IgD-negative memory B cell (primary cell): ENCODE results near the gene FAM118A. TPM values are rescaled to one million over a fixed set of nuclear protein-coding genes. Genes with fewer than 3 reads are reported as not detected.
"Not testable (repeated sequence)": the region's sequence is repeated elsewhere in the genome, so short reads cannot be mapped to it uniquely, and the experiment has no call there.

Experiments
- H3K27ac Mint-ChIP-seq, 3 donors: one replicate each; pipeline ENCODE4 v1.8.0; 2020 to 2022; ENCODE audit warnings: mild to moderate bottlenecking in 3 of 3, mixed read lengths in 3 of 3, moderate library complexity in 1 of 3
- H3K27me3 Mint-ChIP-seq: one replicate; pipeline ENCODE4 v1.8.0; 2021; ENCODE audit warnings: mixed read lengths
- H3K36me3 Mint-ChIP-seq: one replicate; pipeline ENCODE4 v1.8.0; 2020; ENCODE audit warnings: mild to moderate bottlenecking, mixed read lengths
- H3K4me1 Mint-ChIP-seq, 3 donors: one replicate each; pipeline ENCODE4 v1.8.0; 2020 to 2022; ENCODE audit warnings: mixed read lengths in 3 of 3, mild to moderate bottlenecking in 1 of 3
- H3K4me3 Mint-ChIP-seq, 4 donors: one replicate each; pipeline ENCODE4 v1.8.0; 2020 to 2022; ENCODE audit warnings: mild to moderate bottlenecking in 4 of 4, mixed read lengths in 4 of 4, moderate library complexity in 3 of 4
- H3K9me3 Mint-ChIP-seq, 3 donors: one replicate each; pipeline ENCODE4 v1.8.0; 2020 to 2021; ENCODE audit warnings: mixed read lengths in 3 of 3, mild to moderate bottlenecking in 1 of 3
- polyA plus RNA-seq: library from polyadenylated mRNA; unstranded; fragments of 300-500 nt; fragmentation: Illumina TruSeq; gene quantifications from one replicate; pipeline ENCODE4 v1.2.3, GENCODE V29; 2021

The FAM118A gene
- polyA plus RNA-seq, 1 donor from 2014 or later = 24.0 TPM

DNA sequence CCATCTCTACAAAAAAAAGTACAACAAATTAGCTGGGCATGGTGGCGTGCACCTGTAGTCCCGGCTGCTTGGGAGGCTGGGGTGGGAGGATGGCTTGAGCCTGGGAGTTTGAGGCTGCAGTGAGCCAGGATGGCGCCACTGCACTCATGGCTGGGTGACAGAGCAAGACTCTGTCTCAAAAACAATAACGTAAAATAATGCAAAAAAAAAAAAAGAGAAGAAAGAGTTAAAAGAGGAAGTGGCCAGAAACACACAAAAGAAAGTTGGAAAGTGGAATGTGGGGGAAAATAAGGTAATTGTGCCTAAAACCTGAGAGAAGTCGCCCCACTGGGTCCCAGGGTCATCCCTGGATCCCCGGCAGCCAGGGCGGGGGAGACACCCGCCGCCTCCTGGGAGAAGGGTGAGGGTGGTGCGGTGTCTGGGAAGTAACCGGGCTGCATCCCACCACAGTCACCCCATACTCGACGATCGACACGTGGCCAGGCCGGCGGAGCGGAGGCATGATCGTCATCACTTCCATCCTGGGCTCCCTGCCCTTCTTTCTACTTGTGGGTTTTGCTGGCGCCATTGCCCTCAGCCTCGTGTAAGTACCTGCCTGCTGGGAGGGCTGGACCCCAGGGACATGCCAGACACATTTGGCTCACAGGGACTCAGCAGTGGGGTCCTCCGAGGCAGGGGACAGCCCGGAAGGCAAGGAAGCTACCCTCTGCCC lies 16.8 kb upstream of the FAM118A start:
- Mint-ChIP-seq H3K27me3 (no peaks in the 10 kb centered on the region), H3K4me3 (no peak overlapping the region), H3K36me3 (no peaks in the 10 kb centered on the region), H3K4me1 (peaks cover 13 to 24% (median 22%) of the 10 kb centered on the region in 3 donors), H3K9me3 (no peaks in the 10 kb centered on the region), H3K27ac (peak overlapping the region in 2 of 3 donors; percentile 35 to 85)

DNA sequence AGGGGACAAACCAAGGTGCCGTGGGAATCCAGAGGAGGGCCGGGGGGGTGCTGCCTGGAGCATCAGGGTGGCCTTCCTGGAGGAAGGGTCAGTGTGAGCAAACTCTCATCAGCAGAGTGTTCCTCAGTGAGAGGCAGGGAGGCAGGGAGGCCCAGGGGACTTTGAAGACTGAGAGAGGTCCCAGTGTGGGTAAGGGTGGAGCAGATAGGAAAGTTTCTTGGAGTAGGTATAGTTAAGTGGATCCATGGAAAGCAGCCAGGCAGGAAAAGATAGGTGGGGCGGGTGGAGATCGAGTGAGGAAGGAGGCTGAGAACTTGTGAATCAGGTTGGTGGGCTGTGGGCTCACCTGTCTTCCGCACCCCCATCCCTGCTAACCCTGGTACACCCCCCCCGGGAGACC lies 15.7 kb upstream of the FAM118A start:
- no peak overlapping the region for H3K27ac Mint-ChIP-seq
- no peaks in the 10 kb centered on the region for H3K9me3 Mint-ChIP-seq
- H3K27me3 Mint-ChIP-seq = no peaks in the 10 kb centered on the region
- no peaks in the 10 kb centered on the region for H3K36me3 Mint-ChIP-seq
- peaks cover 11 to 21% (median 18%) of the 10 kb centered on the region in 3 donors for H3K4me1 Mint-ChIP-seq
- no peak overlapping the region for H3K4me3 Mint-ChIP-seq

DNA sequence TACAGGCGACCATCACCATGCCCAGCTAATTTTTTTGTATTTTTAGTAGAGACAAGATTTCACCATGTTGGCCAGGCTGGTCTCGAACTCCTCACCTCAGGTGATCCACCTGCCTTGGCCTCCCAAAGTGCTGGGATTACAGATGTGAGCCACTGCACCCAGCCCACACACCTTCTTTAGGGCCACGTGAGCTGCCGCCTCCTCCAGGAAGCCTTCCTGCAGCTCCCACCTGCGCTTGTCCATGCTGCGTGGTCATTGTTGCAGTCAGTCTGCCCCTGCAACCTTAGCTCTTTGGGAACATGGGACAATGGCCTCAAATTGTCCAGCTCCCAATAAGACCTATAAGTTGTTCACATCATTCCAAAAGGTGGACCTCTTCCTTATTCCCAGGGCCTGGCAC lies 14.7 kb upstream of the FAM118A start:
- not testable (repeated sequence) for H3K27me3 Mint-ChIP-seq, H3K4me3 Mint-ChIP-seq, H3K36me3 Mint-ChIP-seq, H3K27ac Mint-ChIP-seq, H3K9me3 Mint-ChIP-seq
- H3K4me1 Mint-ChIP-seq = peaks cover 14 to 21% (median 18%) of the 10 kb centered on the region in 3 donors

DNA sequence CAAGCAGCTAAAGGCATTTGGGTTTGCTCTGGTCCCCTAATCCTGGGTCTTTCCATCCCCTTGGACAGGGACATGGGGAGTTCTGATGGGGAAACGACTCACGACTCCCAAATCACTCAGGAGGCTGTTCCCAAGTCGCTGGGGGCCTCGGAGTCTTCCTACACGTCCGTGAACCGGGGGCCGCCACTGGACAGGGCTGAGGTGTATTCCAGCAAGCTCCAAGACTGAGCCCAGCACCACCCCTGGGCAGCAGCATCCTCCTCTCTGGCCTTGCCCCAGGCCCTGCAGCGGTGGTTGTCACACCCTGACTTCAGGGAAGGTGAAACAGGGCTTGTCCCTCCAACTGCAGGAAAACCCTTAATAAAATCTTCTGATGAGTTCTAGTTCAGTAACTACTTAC lies 14.2 kb upstream of the FAM118A start:
- no peaks in the 10 kb centered on the region for H3K36me3 Mint-ChIP-seq
- peak overlapping the region in 1 of 4 donors; percentile 33 for H3K4me3 Mint-ChIP-seq
- H3K9me3 Mint-ChIP-seq = no peaks in the 10 kb centered on the region
- H3K27me3 Mint-ChIP-seq = no peaks in the 10 kb centered on the region
- H3K4me1 Mint-ChIP-seq = peaks cover 14 to 21% (median 18%) of the 10 kb centered on the region in 3 donors
- peak overlapping the region in 2 of 3 donors; percentile 43 to 75 for H3K27ac Mint-ChIP-seq

DNA sequence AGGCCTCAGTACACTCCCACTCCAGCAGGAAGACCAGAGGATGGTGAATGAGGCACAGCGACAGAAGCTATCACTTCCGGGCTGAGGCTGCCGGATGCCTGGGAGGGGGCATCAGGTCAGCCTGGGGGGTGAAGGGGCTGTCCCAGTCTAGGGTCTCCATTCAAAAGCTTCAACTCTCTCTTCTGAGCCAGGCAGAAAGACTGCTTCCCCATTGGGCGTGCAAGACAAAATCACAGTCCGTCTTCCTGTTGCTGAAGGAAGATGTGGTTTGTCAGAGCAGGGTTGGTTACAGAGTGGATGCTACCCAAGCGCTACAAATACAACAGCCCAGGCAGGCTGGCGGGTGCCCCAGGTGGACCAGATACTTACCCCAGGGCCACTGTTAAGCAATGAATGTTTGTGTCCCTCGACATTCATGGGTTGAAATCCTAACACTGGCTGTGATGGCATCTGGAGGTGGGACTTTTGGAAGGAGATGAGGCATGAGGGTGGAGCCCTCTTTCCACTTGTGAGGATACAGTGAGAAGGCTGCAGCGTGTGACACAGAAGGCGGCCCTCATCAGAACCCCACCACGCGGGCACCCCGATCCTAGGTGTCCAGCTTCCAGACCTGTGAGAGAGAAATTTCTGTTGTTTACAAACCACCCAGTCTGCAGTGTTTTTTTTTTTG lies 13.0 kb upstream of the FAM118A start:
- Mint-ChIP-seq H3K4me1 (peaks cover 14 to 21% (median 18%) of the 10 kb centered on the region in 3 donors), H3K36me3 (no peaks in the 10 kb centered on the region), H3K9me3 (no peaks in the 10 kb centered on the region), H3K27ac (peak overlapping the region in 2 of 3 donors; percentile 61 to 86), H3K27me3 (no peaks in the 10 kb centered on the region), H3K4me3 (peak overlapping the region in 3 of 4 donors; percentile 15 to 76 (median 64))

DNA sequence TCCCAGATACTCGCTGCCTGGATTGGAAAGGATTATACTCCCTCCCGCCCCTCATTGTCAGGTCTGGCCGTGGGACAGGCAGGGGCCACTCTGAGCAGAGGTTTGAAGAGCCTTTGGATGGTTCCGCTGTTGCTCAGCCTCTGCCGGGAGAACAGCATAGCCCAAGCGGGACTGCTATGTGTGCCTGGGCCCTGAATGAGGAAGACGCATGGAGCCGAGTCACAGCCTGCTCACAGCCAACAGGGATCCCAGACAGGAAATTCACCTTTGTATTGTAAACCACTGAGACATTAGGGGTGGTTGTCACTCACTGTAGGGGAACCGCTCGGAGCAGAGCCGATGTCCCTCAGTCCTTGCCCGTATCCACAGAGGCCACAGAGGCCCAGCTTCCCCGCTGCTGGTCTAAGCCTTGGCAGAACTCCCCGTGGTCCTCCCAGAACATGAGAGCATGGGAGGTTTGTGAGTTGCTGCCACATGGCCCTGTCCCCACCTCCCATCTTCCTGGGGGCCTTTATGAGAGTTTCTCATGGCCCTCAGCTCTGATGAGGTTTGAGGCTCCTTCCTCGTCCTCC lies 10.7 kb upstream of the FAM118A start:
- no peak overlapping the region for H3K27ac Mint-ChIP-seq
- H3K4me3 Mint-ChIP-seq = no peak overlapping the region
- no peaks in the 10 kb centered on the region for H3K9me3 Mint-ChIP-seq
- H3K27me3 Mint-ChIP-seq = no peaks in the 10 kb centered on the region
- H3K36me3 Mint-ChIP-seq = no peaks in the 10 kb centered on the region
- H3K4me1 Mint-ChIP-seq = peaks cover 14 to 17% (median 15%) of the 10 kb centered on the region in 3 donors

DNA sequence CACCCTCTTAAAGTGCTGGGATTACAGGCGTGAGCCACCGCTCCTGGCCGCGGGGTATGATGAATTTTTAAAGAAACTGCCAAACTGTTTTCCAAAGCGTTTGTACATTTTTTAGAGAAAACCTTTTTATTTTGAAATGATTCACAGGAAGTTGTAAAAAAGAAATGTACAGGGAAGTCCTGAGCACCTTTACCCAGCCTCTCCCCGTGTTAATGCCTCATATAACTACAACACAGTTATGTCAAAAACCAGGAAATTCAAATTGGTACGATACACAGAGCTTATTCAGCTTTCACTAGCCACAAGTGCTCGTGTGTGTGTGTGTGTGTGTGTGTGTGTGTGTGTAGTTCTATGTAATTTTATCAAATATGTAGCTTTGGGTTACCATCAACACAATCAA lies 7.0 kb upstream of the FAM118A start:
- H3K36me3 Mint-ChIP-seq = no peaks in the 10 kb centered on the region
- H3K4me1 Mint-ChIP-seq = peaks cover 0 to 3% (median 2%) of the 10 kb centered on the region in 3 donors
- no peaks in the 10 kb centered on the region for H3K27me3 Mint-ChIP-seq
- no peak overlapping the region for H3K4me3 Mint-ChIP-seq
- H3K9me3 Mint-ChIP-seq = no peaks in the 10 kb centered on the region
- H3K27ac Mint-ChIP-seq = no peak overlapping the region

DNA sequence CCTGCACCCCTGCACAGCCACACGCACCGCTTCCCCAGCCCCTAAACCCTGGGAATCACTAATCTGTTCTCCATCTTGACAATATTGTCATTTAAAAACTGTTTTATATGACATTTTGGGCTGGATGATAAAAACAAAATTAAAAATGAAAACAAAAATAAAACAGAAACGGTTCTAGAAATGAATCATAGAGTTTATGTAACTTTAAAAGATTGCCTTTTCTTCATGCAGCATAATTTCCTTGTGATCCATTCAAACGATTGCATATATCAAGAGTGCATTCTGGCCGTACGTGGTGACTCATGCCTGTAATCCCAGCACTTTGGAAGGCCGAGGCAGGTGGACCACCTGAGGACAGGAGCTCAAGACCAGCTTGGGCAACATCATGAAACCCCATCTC lies 6.6 kb upstream of the FAM118A start:
- no peak overlapping the region for H3K4me3 Mint-ChIP-seq
- no peaks in the 10 kb centered on the region for H3K27me3 Mint-ChIP-seq
- H3K27ac Mint-ChIP-seq = no peak overlapping the region
- no peaks in the 10 kb centered on the region for H3K36me3 Mint-ChIP-seq
- H3K4me1 Mint-ChIP-seq = peaks cover 0 to 3% (median 2%) of the 10 kb centered on the region in 3 donors
- no peaks in the 10 kb centered on the region for H3K9me3 Mint-ChIP-seq

DNA sequence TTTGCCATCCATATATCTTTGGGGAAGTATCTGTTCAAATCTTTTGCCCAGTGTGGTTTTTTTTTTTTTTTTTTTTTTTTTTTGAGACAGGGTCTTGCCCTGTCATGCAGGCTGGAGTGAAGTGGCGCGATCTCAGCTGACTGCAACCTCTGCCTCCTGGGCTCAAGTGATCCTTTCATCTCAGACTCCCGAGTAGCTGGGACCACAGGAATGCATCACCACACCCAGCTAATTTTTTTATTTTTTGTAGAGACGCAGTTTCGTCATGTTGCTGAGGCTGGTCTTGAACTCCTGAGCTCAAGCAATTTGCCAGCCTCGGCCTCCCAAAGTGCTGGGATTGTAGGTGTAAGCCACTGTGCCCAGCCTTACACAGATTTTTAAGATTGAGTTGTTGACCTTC lies 4.8 kb upstream of the FAM118A start:
- Mint-ChIP-seq H3K4me1 (peaks cover 6 to 11% (median 7%) of the 10 kb centered on the region in 3 donors), H3K4me3 (no peak overlapping the region), H3K36me3 (no peaks in the 10 kb centered on the region), H3K9me3 (no peaks in the 10 kb centered on the region), H3K27me3 (no peaks in the 10 kb centered on the region), H3K27ac (no peak overlapping the region)

DNA sequence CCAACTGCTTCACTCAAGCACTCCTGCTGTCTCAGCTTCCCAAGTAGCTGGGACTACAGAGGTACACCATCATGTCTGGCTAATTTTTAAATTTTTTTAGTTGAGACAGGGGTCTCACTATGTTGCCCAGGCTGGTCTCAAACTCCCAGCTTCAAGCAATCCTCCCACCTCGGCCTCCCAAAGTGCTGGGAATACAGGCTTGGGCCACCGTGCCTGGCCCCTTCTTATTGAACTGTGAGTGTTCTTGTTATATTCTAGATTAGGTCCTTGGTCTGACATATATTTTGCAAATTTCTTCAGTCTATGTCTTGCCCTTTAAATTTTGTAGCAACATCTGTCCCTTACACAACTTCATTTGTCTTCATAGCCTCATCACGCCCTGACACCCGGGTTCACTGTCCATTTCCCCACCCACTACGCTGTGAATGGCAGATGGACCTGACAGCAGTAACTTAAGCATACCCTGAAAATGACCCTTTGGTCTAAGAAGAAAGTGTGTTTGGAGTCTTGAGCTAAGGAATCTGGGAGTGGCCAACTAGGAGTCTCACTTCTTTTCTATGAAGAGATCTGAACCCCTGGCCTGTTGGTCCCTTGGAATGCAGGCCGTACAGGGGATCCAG lies 4.2 kb upstream of the FAM118A start:
- Mint-ChIP-seq H3K36me3 (no peaks in the 10 kb centered on the region), H3K27me3 (no peaks in the 10 kb centered on the region), H3K4me1 (peaks cover 7 to 13% (median 8%) of the 10 kb centered on the region in 3 donors), H3K4me3 (no peak overlapping the region), H3K27ac (no peak overlapping the region), H3K9me3 (no peaks in the 10 kb centered on the region)

DNA sequence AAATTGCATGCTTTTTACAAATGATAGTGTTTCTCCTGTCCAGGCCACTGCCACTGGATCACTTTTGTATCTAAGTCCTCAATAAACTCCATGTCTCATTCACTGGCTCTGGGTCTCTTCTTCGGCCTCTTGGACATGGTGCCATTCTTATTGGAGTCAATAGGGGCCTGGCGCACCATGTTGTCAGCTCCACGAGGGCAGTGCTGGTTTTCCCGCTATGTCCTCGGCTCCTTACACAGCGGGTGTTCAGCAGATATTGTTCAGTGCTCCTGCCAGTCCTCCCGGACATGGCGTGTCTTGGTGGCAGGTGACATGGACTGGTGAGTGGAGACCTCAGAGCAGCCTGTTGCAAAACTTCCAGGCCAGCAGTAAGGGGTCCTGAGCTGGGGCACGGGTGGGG lies 3.6 kb upstream of the FAM118A start:
- H3K36me3 Mint-ChIP-seq = no peaks in the 10 kb centered on the region
- peak overlapping the region in 1 of 4 donors; percentile 49 for H3K4me3 Mint-ChIP-seq
- no peaks in the 10 kb centered on the region for H3K27me3 Mint-ChIP-seq
- peaks cover 13 to 19% (median 14%) of the 10 kb centered on the region in 3 donors for H3K4me1 Mint-ChIP-seq
- H3K9me3 Mint-ChIP-seq = no peaks in the 10 kb centered on the region
- H3K27ac Mint-ChIP-seq = no peak overlapping the region

DNA sequence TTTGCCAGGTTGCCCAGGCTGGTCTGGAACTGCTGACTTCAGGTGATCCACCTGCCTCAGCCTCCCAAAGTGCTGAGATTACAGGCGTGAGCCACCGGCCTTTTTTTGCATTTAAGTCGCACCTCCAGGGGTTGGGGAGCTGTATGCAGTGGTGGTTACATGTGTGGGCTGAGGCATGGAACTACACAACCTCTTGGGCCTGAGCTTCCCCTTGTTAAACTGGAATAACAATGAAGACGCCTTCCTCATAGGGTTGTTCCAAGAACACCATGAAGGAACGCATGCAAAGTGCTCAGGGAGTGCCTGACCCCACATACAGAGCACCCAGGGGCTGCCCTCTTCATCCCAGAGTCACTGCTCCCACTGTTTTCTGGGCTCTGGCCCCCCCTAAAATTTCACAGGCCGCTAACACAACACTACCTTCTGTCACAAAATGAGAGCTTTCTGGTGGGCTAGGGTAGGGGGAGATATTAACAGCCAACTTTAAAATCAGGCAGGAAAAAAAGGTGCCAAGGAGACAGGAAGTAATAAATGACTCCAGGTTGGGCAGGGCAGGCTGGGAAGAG lies 1.3 kb upstream of the FAM118A start:
- H3K36me3 Mint-ChIP-seq = no peaks in the 10 kb centered on the region
- H3K9me3 Mint-ChIP-seq = no peaks in the 10 kb centered on the region
- no peaks in the 10 kb centered on the region for H3K27me3 Mint-ChIP-seq
- peaks cover 17 to 26% (median 21%) of the 10 kb centered on the region in 3 donors for H3K4me1 Mint-ChIP-seq
- peak overlapping the region; percentile 85 to 95 (median 90) for H3K4me3 Mint-ChIP-seq
- H3K27ac Mint-ChIP-seq = peak overlapping the region in 2 of 3 donors; percentile 93 to 94

DNA sequence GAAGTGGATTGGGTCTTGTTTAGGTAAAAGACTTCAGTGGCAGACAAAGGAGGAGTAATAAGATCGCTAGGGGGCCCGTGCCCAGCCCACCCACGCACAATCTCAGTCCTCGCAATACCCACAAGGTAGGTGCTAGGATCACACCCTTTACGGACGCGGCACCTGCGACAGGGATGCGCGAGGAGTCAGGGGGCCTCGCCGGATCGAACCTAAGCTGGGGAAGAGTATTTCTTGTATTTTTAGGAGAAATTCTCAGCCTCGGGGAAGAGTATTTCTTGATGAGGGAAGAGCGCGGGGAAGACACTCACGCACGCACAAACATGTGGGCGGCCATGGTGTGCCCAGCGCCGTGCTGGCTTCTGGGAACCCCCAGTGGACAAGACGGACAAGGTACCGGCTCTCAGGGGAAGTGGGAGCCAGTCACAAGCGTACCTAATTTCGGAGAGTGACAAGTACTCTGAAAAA lies 745 bp upstream of the FAM118A start:
- H3K36me3 Mint-ChIP-seq = no peaks in the 10 kb centered on the region

DNA sequence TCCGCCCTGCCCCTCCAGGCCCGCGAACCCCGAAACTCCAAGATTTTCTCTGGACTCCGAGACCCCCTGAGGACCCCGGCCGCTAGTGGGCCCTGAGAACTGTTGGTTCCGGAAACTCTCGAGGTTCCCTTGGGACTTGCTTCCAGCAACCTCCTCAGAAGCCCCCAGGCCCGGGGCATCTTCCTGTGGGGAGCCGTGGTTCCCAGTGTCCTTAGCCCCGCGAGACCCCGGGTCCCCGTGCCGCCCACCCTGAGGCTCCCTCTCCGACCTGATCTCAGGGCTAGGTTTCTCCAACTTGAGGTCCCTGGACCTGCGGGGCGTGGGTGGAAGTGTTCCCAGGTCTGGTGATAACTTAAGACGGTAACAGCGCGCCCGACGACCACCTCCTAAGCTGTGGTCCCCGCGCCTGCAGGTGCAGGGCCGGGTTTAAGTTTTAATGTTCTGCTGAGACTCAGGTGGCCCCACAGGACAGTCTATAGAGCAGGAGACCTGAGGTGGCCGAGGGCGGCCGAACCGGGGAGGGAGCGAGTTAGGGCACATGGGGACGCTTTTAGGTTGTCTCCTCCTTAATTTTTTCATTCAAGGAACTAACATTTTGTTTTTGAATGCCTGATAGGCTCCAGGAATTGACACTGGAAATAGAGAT lies 720 bp downstream of the FAM118A start:
- Mint-ChIP-seq H3K27ac (peak overlapping the region; percentile 32 to 90 (median 83)), H3K9me3 (no peaks in the 10 kb centered on the region), H3K27me3 (no peaks in the 10 kb centered on the region), H3K4me1 (peaks cover 17 to 36% (median 28%) of the 10 kb centered on the region in 3 donors), H3K36me3 (peaks cover 3% of the 10 kb centered on the region), H3K4me3 (peak overlapping the region; percentile 85 to 97 (median 94))

More for the DNA sequence above, 745 bp upstream of the FAM118A start:
- Mint-ChIP-seq H3K27ac (peak overlapping the region; percentile 86 to 94 (median 93)), H3K9me3 (no peaks in the 10 kb centered on the region), H3K4me1 (peaks cover 17 to 27% (median 21%) of the 10 kb centered on the region in 3 donors), H3K4me3 (peak overlapping the region; percentile 85 to 95 (median 90)), H3K27me3 (no peaks in the 10 kb centered on the region)
